GM19467 (cell line): ENCODE data around the gene DPYD.

Source experiments
- ATAC-seq: cut with Tn5 transposase; IDR thresholded peaks from one replicate; pipeline ENCODE4 v1.9.1; 2021; ENCODE audit warnings: mild to moderate bottlenecking, moderate library complexity; ENCODE audit not compliant: unreplicated experiment

DPYD gene

GRCh38 chr1:97726386-97726785, 194.4 kb downstream of the DPYD start:
- no peak for ATAC-seq

DNA sequence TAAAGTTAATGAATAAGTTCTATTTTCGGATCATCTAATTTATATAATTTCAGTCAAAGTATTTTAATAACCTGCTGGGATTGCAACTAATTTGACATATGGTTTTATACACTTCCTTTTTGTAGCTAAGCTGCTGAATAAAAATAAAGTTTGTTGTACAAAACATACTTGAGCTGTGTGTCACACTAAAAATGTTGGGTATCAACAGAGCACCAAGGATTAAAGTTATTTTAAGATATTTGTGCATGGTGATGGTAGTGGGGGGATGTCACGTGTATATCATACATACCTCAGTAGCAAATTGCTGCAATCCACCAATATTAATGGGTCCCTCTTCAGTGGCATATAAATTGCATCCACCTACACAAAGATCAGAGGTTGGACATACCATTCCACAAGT, 199.6 kb downstream of the DPYD start:
- no peak for ATAC-seq

DNA sequence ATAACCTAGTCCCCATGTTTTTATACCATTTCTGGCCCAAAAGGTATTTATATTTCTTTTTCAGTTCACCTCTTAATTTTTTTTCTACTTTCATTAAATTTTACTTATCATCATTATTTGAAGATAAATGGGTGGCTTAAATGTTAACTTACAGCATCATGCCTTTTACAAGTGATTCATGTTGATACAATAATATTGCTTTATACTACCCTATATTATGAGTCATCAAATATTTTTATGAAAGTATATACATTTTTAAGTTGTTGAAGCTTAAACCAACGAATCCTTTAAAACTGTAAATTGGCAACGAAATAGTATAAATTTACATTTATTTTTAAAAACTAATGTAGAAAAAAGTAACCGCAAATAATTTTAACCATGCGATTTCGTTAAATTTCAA, 207.9 kb downstream of the DPYD start:
- no peak for ATAC-seq

- ATAC-seq = no peak
Measured at GRCh38 chr1:97711858-97712257, 209.0 kb downstream of the DPYD start.

GRCh38 chr1:97693601-97694000, 227.2 kb downstream of the DPYD start:
- no peak for ATAC-seq

GRCh38 chr1:97691325-97691724, 229.5 kb downstream of the DPYD start:
- no peak for ATAC-seq

- ATAC-seq = no peak
Measured at GRCh38 chr1:97685360-97685759, 235.5 kb downstream of the DPYD start.

GRCh38 chr1:97680894-97681293, 239.9 kb downstream of the DPYD start:
- no peak for ATAC-seq

DNA sequence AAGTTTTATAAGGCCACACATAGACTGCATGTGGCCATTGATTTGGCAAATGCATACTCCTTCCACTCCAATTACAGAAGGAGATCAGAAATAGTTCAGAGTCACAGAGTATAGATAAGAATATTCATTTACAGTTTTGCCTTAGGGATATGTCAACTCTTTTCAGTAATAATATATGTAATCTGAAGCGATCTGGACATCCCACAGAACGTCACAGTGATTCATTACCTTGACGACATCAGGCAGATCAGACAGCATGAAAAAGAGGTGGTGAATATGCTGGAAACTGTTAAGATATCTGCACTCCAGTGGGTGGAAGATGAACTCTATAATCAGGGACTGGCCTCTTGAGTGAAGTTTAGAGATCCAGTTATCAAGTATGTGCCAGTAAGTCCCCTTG, 240.4 kb downstream of the DPYD start:
- ATAC-seq = no peak

GRCh38 chr1:97677702-97678101, 243.1 kb downstream of the DPYD start:
- no peak for ATAC-seq

DNA sequence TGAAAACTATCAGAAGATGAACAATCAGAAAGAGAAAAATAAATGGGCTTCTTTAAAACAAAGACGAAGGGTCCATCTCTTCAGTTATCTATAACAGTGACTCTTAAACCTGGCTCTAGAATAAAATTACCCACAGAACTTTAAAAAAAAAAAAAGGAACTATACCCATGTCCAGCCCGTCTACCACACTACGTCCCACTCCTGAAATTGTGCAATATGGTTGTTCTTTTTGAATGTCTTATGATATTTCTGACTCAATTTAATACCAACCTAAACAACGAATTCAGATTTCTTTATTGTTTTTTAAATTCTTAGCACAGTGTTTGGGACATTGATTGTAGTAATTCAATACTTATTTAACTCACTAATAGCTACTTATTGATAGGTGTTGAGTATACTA, 246.3 kb downstream of the DPYD start:
- ATAC-seq = no peak

DNA sequence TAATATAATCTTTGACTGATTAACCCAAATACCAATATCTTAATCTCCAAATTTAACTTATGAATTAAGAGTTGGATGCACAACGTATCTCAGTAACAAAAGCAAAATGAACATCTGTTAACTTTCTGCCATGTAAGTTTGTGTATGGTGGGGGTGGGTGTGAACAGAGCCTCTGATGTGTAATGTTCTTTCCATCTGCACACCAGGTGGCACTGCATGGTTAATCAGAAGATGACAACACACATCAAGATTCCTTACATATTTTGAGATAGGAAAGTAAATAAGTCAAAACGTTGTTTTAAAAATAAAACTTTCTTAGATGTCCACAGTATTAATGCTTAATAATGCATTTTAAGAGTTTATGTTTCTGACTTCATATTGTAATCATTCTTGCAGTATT, 251.9 kb downstream of the DPYD start:
- ATAC-seq = no peak

GRCh38 chr1:97660431-97661105, 260.3 kb downstream of the DPYD start:
- ATAC-seq = no peak

- ATAC-seq = no peak
Measured at GRCh38 chr1:97654876-97655585, 265.8 kb downstream of the DPYD start.

DNA sequence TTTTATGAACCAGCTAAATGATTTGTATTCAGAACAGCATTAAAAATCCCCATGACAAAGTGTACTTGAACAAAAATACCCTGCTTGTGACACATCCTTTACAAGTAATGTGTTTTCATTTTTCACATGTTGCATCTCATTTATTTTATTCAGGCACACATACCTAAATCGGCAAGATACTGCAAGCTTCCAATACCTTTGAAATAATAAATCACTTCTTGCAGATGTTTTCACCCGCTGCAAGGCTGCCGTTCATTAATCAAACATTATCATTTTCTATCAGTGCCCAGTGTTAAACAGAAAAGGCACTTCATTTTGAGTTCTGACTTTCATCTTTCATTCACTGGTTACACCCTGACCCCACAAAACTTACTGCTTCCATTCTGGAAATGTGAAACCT, 269.6 kb downstream of the DPYD start:
- ATAC-seq = no peak

DNA sequence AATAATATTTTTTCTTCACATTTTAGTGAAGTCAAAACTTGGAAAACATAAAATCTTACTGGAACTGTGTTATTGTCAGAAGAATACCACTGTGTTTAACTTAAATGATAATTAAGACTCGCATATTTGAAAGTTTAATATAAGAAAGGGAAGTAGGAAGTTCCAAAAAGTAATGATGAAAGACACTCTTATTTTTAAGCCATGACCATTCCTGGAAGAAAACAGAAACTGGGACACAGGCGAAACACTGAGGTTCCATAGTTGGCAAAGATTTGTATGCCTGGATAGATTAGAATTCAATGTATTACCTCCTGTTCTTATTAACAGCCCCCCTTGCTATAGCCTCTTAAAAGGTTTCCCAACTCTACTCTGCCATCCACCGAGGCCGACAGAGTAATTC, 271.2 kb downstream of the DPYD start:
- no peak for ATAC-seq

DNA sequence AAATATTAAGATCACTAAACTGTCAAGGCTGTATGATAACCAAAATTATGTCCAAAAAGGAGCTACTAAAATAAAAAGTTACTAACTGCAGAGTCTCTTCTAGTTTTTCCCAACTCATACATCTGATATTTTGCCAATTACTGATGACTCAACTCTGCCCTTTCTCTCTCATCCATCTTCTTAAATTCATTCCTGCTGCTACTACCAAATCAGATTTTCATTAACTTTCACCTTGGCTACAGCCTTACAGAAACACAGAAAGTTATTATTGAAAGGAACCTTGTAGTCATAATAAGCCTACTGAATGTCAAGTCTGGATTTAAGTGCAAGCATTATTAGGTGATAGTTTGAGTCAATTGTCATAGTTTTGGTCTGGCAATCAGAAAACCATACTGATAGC, 273.1 kb downstream of the DPYD start:
- no peak for ATAC-seq

DNA sequence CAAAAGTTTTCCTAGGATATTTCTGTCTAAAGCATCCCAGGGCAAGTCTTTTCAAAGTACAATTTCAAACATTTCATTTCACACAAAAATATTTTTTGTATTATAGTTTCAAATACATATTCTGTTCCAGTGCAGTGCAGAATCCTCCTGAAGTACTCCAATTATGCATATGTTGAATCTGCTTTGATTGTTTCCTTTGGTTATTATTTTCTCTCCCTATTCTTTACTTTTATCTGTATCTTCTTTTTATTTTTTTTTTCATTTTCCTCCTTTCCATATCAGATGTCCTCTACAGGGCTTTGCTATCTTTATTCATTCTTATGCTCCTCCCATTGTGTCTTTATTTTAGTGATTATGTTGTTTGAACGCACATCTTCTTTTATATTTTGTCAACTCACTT, 274.8 kb downstream of the DPYD start:
- ATAC-seq = no peak

- no peak for ATAC-seq
Measured at GRCh38 chr1:97640677-97641076, 280.2 kb downstream of the DPYD start.

DNA sequence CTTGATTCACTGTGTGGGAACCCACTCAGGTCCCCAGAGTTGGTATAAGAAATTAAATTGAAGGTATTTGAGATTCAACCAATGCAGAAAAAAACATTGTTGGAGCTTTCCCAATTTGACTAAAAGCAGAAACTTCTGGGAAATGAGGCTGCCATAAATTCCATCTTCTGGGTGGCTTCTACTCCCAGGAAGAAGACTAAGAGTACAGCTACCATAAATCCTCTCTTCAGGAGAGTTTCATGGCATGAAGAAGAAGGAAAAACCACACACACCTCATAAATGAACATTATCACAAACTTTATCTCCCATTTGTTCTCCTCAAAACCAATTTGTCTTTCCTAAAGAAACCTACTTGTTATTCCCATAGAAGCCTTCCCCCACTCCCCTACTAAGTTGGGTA, 283.9 kb downstream of the DPYD start:
- ATAC-seq = no peak

DNA sequence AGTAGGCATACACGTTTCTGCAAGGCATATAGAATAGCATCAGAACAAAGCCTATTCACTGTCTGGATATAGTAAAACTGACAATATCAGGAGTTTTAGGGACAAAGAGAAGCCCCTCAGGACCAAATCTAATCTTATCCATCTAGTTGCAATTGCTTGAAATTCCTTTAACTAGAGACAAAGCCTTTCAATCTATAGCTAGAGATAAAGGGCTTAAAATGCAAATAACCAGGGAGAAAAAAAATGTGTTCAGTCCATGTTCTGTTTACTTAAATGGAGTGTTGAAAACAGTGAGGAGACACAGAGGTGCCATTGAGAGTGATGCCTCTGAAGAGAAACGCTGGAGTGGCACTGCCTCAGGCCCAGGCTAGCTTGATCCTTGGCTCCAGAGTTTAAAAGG, 286.1 kb downstream of the DPYD start:
- ATAC-seq = no peak

DNA sequence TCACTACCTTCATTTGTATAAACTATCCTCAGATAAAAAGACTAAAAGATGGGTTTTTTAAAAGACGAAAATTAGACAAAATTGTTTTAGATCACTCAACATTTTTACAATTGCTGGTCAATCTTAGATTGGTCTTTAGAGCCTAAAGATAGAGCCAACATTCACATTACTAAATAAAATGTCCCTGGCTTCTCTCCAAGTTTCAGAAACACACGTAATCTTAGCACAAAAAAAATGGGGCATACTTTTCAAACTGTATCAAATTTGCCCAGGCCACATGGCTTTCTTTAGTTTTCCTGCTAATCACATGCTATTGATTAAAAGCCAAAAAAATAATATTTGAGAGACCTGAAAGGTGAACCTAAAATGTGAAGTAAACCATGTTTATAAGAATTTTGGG, 288.1 kb downstream of the DPYD start:
- no peak for ATAC-seq

- no peak for ATAC-seq
Measured at GRCh38 chr1:97632075-97632474, 288.8 kb downstream of the DPYD start.
